Body of pancreas (tissue), 4 donors: ENCODE data around the gene CCDC195. TPM values are rescaled to one million over a fixed set of nuclear protein-coding genes. Genes with fewer than 3 reads are reported as not detected.

Experiments
- ATAC-seq: fragments of 150-250 bp; one replicate; pipeline ENCODE4 v1.9.1; 2016
- DNase-seq, 4 donors: peaks; one replicate each; pipeline ENCODE4 v3.0.0-alpha.2; 2019
- H3K27ac ChIP-seq, 4 donors: fragments of 200-600 bp; sonication (generic); 1 replicate in 3 of 4; 2 replicates in 1 of 4; pipeline versions ENCODE4 v1.5.1 to v1.6.1; 2016 to 2019; ENCODE audit warnings: mild to moderate bottlenecking in 1 of 4, mixed read lengths in 1 of 4, moderate library complexity in 1 of 4
- H3K27me3 ChIP-seq, 2 donors: fragments of 200-600 bp; sonication (generic); one replicate each; pipeline ENCODE4 v1.6.0; 2016; ENCODE audit warnings: mild to moderate bottlenecking in 1 of 2
- H3K36me3 ChIP-seq, 2 donors: fragments of 200-600 bp; sonication (generic); replicated peaks in 1 of 2; 2 replicates each; pipeline ENCODE4 v1.5.1; 2016; ENCODE audit warnings: low read depth in 2 of 2; ENCODE audit not compliant: insufficient read depth in 1 of 2
- H3K4me1 ChIP-seq: fragments of 200-600 bp; sonication (generic); one replicate; pipeline ENCODE4 v1.6.0; 2016
- H3K4me3 ChIP-seq, 2 donors: fragments of 200-600 bp; sonication (generic); 1 replicate in 1 of 2; 2 replicates in 1 of 2; pipeline ENCODE4 v1.5.1; 2016 to 2019
- H3K9me3 ChIP-seq, 3 donors: fragments of 200-600 bp; sonication (generic); 1 replicate in 2 of 3; 2 replicates in 1 of 3; pipeline ENCODE4 v1.5.1; 2016
- CTCF ChIP-seq, 7 experiments: fragments of 450-650 bp in 4 of 7; fragments of 200-600 bp in 3 of 7; sonication (generic) in 3 of 7; IDR thresholded peaks; one replicate each; pipeline ENCODE4 v1.5.1; 2016 to 2019; ENCODE audit warnings: antibody characterized with exemption in 7 of 7
- POLR2A ChIP-seq, 3 donors: fragments of 450-650 bp; IDR thresholded peaks; one replicate each; pipeline ENCODE4 v1.6.1; 2016; ENCODE audit warnings: antibody characterized with exemption in 3 of 3, mild to moderate bottlenecking in 2 of 3
- WGBS, 2 donors: methylation state at CpG; one replicate each; pipeline ENCODE4 v1.1.5; 2017; 5-methylcytosine and 5-hydroxymethylcytosine counted together
- intact Hi-C: fragments of 100-400 bp; cut with DNase I; formaldehyde crosslinking; loops from one replicate; pipeline ENCODE4 v1.15.1; 2023
- total RNA-seq, 2 donors: library from RNA; depleted of rRNA; stranded (reverse); fragments of >200 nt; gene quantifications; one replicate each; pipeline ENCODE4 v1.1.0, GENCODE V29; 2016

CCDC195 gene
- total RNA-seq, 2 donors from 2014 or later: not detected

DNA sequence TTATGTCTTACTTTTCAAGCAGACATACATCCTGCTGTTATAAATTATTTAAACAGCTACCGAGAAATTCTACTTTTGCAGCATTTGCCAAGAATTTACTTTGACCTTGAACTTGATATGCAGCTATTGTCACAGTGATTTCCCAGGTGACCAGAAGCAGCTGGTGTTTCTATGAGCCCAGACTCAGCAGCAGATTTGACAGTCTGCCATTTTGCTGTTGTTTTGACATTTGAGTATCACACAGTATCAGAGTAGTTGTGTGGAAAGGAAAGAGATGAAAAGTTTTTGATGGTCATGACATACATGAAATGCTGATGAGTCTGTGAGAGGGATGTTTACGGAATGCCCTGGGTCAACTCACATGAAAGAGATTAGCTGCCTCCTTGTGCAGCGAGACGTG, 6.6 kb upstream of the CCDC195 start:
- DNase-seq (no peak), ATAC-seq (no peak)
- H3K4me3 ChIP-seq: no peak overlapping the region
- no peak for TF ChIP-seq POLR2A (IDR thresholded peaks at IDR 0.05)
- no peak for TF ChIP-seq CTCF (IDR thresholded peaks at IDR 0.05)
- no peaks in the 10 kb centered on the region for H3K36me3 ChIP-seq
- 52 to 65% methylated on average over 4 of the region's 4 CpGs for WGBS, 2 donors
- no peaks in the 10 kb centered on the region for H3K9me3 ChIP-seq
- intact Hi-C loops: no loop called here
- no peaks in the 10 kb centered on the region for H3K27me3 ChIP-seq
- no peak overlapping the region for H3K27ac ChIP-seq
- H3K4me1 ChIP-seq: no peaks in the 10 kb centered on the region

GRCh38 chr2:224722250-224722649, 6.1 kb upstream of the CCDC195 start:
- no peak for ATAC-seq
- TF ChIP-seq CTCF (IDR thresholded peaks at IDR 0.05) (no peak), POLR2A (IDR thresholded peaks at IDR 0.05) (no peak)
- intact Hi-C loops: no loop called here

GRCh38 chr2:224716921-224717320, 756 bp upstream of the CCDC195 start:
- Histone ChIP-seq H3K9me3 (no peaks in the 10 kb centered on the region), H3K4me3 (no peak overlapping the region), H3K36me3 (no peaks in the 10 kb centered on the region), H3K27ac (no peak overlapping the region), H3K27me3 (no peaks in the 10 kb centered on the region), H3K4me1 (no peaks in the 10 kb centered on the region)
- DNase-seq (no peak), ATAC-seq (no peak)
- 22 to 34% methylated on average over 2 of the region's 2 CpGs for WGBS, 2 donors
- TF ChIP-seq CTCF (IDR thresholded peaks at IDR 0.05): no peak
- no peak for TF ChIP-seq POLR2A (IDR thresholded peaks at IDR 0.05)
- intact Hi-C loops: no loop called here

More at GRCh38 chr2:224722250-224722649, 6.1 kb upstream of the CCDC195 start:
- no peak overlapping the region for H3K27ac ChIP-seq
- H3K36me3 ChIP-seq: no peaks in the 10 kb centered on the region
- H3K4me1 ChIP-seq: no peaks in the 10 kb centered on the region
- WGBS, 2 donors: 71 to 73% methylated on average over 3 of the region's 3 CpGs
- no peaks in the 10 kb centered on the region for H3K27me3 ChIP-seq
- no peak overlapping the region for H3K4me3 ChIP-seq
- DNase-seq: no peak
- H3K9me3 ChIP-seq: no peaks in the 10 kb centered on the region

DNA sequence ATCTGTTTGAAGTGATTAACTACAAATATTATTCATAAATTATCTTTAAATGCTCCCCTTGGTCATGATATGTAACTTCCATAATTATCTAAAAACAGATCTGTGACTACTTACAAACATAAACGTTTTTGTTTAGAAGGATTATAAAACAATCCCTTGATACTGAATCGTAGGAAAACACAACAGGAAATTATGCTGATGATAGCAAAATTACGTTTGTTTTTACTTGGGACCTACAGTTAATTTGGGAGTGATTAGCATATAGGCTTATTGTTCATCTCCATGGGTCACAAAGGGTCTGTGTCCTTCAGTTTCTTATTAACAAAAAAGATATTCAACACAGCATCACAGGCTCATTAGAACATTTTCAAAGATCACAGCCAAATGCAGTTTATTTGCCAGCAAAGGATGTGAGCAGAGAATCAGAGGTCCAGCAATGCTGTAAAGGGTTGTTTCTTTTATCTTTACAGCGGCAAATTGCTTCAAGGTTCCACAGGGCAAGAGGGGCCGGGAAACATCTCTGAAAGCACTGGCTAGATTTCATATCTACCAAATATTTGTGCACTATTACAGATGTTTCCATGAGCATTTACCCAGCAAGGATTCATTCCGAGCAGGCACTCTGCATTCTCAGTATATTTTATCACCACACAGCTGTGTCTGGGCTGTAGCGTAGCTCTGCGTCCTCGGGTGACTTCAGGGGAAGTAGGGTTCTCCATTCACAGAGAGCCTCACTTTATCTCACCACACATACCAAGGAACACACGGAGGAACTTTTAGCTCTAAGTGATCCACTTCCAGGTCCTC, 4.1 kb downstream of the CCDC195 start:
- Histone ChIP-seq H3K9me3 (no peaks in the 10 kb centered on the region), H3K27me3 (no peaks in the 10 kb centered on the region), H3K4me1 (no peaks in the 10 kb centered on the region), H3K4me3 (no peak overlapping the region), H3K27ac (no peak overlapping the region), H3K36me3 (no peaks in the 10 kb centered on the region)
- ATAC-seq (no peak), DNase-seq (peak in 1 of 4 donors; percentile 2)
- 39 to 40% methylated on average over 10 of the region's 10 CpGs for WGBS, 2 donors
- intact Hi-C loops: no loop called here
- TF ChIP-seq CTCF (IDR thresholded peaks at IDR 0.05) (no peak), POLR2A (IDR thresholded peaks at IDR 0.05) (no peak)

DNA sequence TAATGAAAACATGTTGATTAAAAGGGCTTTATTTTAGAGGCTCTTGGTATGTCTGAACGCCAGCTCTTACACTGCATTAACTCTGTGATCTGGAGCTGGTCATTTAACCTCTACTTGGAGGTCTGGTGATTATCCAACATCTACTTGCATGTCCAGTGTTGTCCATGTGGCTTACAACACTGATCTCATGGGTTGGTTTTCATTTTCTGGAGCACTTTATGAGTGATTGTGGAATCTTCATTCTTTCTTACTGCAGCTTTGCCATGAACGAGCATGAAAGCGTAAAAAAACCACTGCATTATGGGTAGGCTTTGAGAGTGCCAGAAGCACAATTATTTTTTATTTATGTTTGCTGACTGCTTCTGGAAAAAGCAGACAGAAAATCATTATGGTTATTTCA, 4.8 kb downstream of the CCDC195 start:
- 46 to 57% methylated on average over 3 of the region's 3 CpGs for WGBS, 2 donors
- H3K4me3 ChIP-seq: no peak overlapping the region
- no peak for TF ChIP-seq CTCF (IDR thresholded peaks at IDR 0.05)
- TF ChIP-seq POLR2A (IDR thresholded peaks at IDR 0.05): no peak
- no peaks in the 10 kb centered on the region for H3K9me3 ChIP-seq
- no peaks in the 10 kb centered on the region for H3K27me3 ChIP-seq
- no peak overlapping the region for H3K27ac ChIP-seq
- DNase-seq: no peak
- H3K4me1 ChIP-seq: no peaks in the 10 kb centered on the region
- ATAC-seq: no peak
- intact Hi-C loops: no loop called here
- no peaks in the 10 kb centered on the region for H3K36me3 ChIP-seq
